ENCODE measurements around the gene LCORL. TPM values are rescaled to one million over a fixed set of nuclear protein-coding genes. Genes with fewer than 3 reads are reported as not detected.

The LCORL gene
- total RNA-seq, 1 donor from 2014 or later = 7.4 TPM

DNA sequence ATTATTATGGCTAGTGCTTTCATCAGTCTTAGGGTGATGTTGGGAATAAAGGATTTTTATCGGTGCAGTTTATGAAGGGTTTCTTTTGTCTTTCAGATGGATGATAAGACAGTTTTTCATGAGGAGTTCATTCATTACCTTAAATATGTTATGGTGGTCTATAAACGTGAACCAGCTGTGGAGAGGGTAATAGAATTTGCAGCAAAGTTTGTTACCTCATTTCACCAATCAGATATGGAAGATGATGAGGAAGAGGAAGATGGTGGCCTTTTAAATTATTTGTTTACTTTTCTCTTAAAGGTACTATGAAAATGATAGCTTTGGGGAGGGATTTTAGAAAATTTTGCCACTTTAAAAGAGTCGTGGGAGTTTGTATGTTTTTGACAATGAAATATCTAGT is 209.4 kb downstream of the LCORL start:
- no peak for FAIRE-seq
- TF ChIP-seq, protein P1, sequence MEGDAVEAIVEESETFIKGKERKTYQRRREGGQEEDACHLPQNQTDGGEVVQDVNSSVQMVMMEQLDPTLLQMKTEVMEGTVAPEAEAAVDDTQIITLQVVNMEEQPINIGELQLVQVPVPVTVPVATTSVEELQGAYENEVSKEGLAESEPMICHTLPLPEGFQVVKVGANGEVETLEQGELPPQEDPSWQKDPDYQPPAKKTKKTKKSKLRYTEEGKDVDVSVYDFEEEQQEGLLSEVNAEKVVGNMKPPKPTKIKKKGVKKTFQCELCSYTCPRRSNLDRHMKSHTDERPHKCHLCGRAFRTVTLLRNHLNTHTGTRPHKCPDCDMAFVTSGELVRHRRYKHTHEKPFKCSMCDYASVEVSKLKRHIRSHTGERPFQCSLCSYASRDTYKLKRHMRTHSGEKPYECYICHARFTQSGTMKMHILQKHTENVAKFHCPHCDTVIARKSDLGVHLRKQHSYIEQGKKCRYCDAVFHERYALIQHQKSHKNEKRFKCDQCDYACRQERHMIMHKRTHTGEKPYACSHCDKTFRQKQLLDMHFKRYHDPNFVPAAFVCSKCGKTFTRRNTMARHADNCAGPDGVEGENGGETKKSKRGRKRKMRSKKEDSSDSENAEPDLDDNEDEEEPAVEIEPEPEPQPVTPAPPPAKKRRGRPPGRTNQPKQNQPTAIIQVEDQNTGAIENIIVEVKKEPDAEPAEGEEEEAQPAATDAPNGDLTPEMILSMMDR (IDR thresholded peaks at IDR 0.05; ENCODE audit: insufficient read depth, low read length, severe bottlenecking) = no peak

GRCh38 chr4:17811078-17811603 is 210.4 kb downstream of the LCORL start:
- TF ChIP-seq, protein P1 (IDR thresholded peaks at IDR 0.05; ENCODE audit: insufficient read depth, low read length, severe bottlenecking) = no peak
- no peaks in the 10 kb centered on the region for H3K27me3 ChIP-seq (ENCODE audit: control insufficient read depth, insufficient read depth, low read length)
- FAIRE-seq = no peak
- DNase-seq (ENCODE audit: low read depth) = peak; percentile 12
- no peaks in the 10 kb centered on the region for H3K36me3 ChIP-seq (ENCODE audit: control insufficient read depth, insufficient read depth, low read length)
- peak overlapping the region; percentile 98 for H3K4me3 ChIP-seq (ENCODE audit: low read depth, low read length)

More for the DNA sequence above, 209.4 kb downstream of the LCORL start:
- peak overlapping the region; percentile 98 for H3K4me3 ChIP-seq (ENCODE audit: low read depth, low read length)
- no peaks in the 10 kb centered on the region for H3K36me3 ChIP-seq (ENCODE audit: control insufficient read depth, insufficient read depth, low read length)
- H3K27me3 ChIP-seq (ENCODE audit: control insufficient read depth, insufficient read depth, low read length) = no peaks in the 10 kb centered on the region
- no peak for DNase-seq (ENCODE audit: low read depth)

DNA sequence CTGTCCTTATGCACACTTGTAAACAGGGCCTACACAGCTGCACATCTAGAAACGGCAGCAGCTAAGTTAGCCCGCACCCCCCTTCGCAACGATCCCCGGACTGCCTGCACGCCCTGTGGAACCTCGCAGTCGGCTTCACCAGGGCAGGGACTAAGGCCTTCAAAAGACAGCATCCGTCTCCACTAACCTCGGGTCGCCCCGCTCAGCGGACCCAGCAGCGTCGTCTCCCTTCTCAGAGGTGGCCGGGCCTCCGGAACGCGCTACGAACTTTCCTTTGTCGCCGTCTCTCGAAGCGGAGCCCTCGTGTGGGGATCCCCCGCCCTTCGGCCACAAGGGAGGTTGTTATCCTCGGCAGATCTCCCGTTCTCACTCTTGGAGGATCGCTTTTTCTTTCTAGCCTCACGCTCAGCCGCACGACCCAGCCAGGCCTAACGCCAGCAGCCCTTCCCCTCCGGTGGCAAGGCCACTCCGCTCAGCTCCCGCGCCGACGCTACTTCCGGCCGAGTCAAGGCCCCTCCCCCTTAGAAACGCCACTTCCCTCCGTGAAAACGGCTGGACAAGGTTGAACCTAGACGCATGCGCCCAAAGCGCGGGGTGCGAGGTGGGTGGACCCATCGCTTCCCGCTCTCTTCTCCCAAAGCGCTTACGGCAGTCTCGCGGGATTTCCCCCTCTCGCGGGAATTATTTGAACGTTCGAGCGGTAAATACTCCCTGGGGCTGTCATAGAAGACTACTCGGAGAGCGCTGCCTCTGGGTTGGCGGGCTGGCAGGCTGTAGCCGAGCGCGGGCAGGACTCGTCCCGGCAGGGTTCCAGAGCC is 211.1 kb downstream of the LCORL start, which contains the start of the genes DCAF16 and NCAPG:
TSS of gene DCAF16 (minus strand) at position 498 of the 818 bp plus-strand sequence. CDS start 6,616 bp downstream, outside the sequence.
TSS of gene NCAPG (plus strand) at position 720 of the 818 bp plus-strand sequence. CDS start 99 bp downstream, outside the sequence.
- Histone ChIP-seq H3K27me3 (ENCODE audit: control insufficient read depth, insufficient read depth, low read length) (no peaks in the 10 kb centered on the region), H3K4me3 (ENCODE audit: low read depth, low read length) (peak within 1 kb of the TSS; percentile 98), H3K36me3 (ENCODE audit: control insufficient read depth, insufficient read depth, low read length) (no peaks in the 10 kb centered on the region)
- TF ChIP-seq, protein P1 (IDR thresholded peaks at IDR 0.05; ENCODE audit: insufficient read depth, low read length, severe bottlenecking) = no peak
- FAIRE-seq (no peak), DNase-seq (ENCODE audit: low read depth) (peak; percentile 96)

DNA sequence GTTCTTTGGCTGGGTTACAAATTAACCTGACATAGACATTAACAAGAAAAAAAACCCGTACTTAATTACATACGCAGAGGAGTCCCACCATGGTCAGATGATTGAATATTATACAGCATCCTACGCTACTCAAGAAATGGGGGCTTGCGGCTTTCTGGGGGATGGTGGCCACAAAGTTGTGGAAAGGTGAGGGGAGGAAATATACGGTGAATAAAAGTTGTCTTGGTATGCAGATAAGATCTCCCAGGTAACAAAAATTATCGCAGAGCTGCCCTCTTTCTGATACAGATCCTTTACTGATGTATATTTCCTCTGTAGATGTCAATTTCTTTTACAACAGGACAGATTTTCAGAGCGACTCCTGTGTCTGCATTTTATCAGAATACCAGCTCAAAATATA is 211.9 kb downstream of the LCORL start:
- FAIRE-seq (no peak), DNase-seq (ENCODE audit: low read depth) (no peak)
- peak overlapping the region; percentile 98 for H3K4me3 ChIP-seq (ENCODE audit: low read depth, low read length)
- H3K36me3 ChIP-seq (ENCODE audit: control insufficient read depth, insufficient read depth, low read length) = no peaks in the 10 kb centered on the region
- TF ChIP-seq, protein P1 (IDR thresholded peaks at IDR 0.05; ENCODE audit: insufficient read depth, low read length, severe bottlenecking) = no peak
- no peaks in the 10 kb centered on the region for H3K27me3 ChIP-seq (ENCODE audit: control insufficient read depth, insufficient read depth, low read length)

GRCh38 chr4:17807446-17807845 is 214.1 kb downstream of the LCORL start:
- DNase-seq (ENCODE audit: low read depth) (no peak), FAIRE-seq (no peak)
- Histone ChIP-seq H3K27me3 (ENCODE audit: control insufficient read depth, insufficient read depth, low read length) (no peaks in the 10 kb centered on the region), H3K4me3 (ENCODE audit: low read depth, low read length) (peak overlapping the region; percentile 17), H3K36me3 (ENCODE audit: control insufficient read depth, insufficient read depth, low read length) (peaks cover 5% of the 10 kb centered on the region)
- TF ChIP-seq, protein P1 (IDR thresholded peaks at IDR 0.05; ENCODE audit: insufficient read depth, low read length, severe bottlenecking) = no peak

All from bronchial epithelial cell (primary cell).